Measurements from ENCODE around the gene VRK2. TPM values are rescaled to one million over a fixed set of nuclear protein-coding genes. Genes with fewer than 3 reads are reported as not detected.

Gene VRK2
- total and polyA plus RNA-seq, 2 experiments from 2014 or later: 19.0 to 22.5 TPM

GRCh38 chr2:58046335-58046584, 346 bp upstream of the VRK2 start:
- Mint-ChIP-seq H3K4me1 (peaks cover 25% of the 10 kb centered on the region), H3K36me3 (ENCODE audit: low read depth) (peaks cover 5% of the 10 kb centered on the region), H3K27me3 (ENCODE audit: insufficient read depth, low read depth, poor library complexity) (no peaks in the 10 kb centered on the region), H3K4me3 (peak overlapping the region; percentile 80), H3K27ac (peak overlapping the region; percentile 85), H3K9me3 (no peaks in the 10 kb centered on the region)
- H3K9me2 ChIP-seq (ENCODE audit: insufficient read depth): no peaks in the 10 kb centered on the region
- no peaks in the 10 kb centered on the region for H4K20me1 ChIP-seq (replicated peaks; ENCODE audit: insufficient read depth)
- H3K4me3 ChIP-seq: peak overlapping the region; percentile 52
- H3K27ac ChIP-seq (ENCODE audit: low read depth): peak overlapping the region; percentile 93
- peaks cover 31% of the 10 kb centered on the region for H3K4me1 ChIP-seq (ENCODE audit: insufficient read depth)
- peak overlapping the region; percentile 72 for H3K4me2 ChIP-seq
- H3K27me3 ChIP-seq (ENCODE audit: insufficient read depth): no peaks in the 10 kb centered on the region
- no peaks in the 10 kb centered on the region for H3K36me3 ChIP-seq (ENCODE audit: insufficient read depth)
- no peak for TF ChIP-seq STAT1 (IDR thresholded peaks at IDR 0.05; ENCODE audit: unreplicated experiment)
- TF ChIP-seq ZNF331 (CRISPR knock-in tag; IDR thresholded peaks at IDR 0.05; ENCODE audit: low read depth): no peak
- no peak for TF ChIP-seq JUNB (IDR thresholded peaks at IDR 0.05; ENCODE audit: unreplicated experiment)
- TF ChIP-seq POLR2AphosphoS5 (IDR thresholded peaks at IDR 0.05; ENCODE audit: low read depth): no peak
- no peak for TF ChIP-seq CTCF (conservative IDR thresholded peaks at IDR 0.05; ENCODE audit: low read depth in 2 of 2)
- TF ChIP-seq NANOG (IDR thresholded peaks at IDR 0.05; ENCODE audit: borderline replicate concordance): no peak
- TF ChIP-seq EZH2 (IDR thresholded peaks at IDR 0.05; ENCODE audit: low read depth, unreplicated experiment): no peak
- TF ChIP-seq EZH2phosphoT487 (IDR thresholded peaks at IDR 0.05; ENCODE audit: unreplicated experiment): no peak
- TF ChIP-seq ZNF462 (CRISPR knock-in tag; IDR thresholded peaks at IDR 0.05): no peak
- peaks cover 7% of the 10 kb centered on the region for H3F3A ChIP-seq (replicated peaks; ENCODE audit: low read depth)
- ATAC-seq (no peak), DNase-seq (ENCODE audit: low spot score) (no peak)
- H3K79me2 ChIP-seq (replicated peaks; ENCODE audit: insufficient read depth): peaks cover 16% of the 10 kb centered on the region
- peak overlapping the region; percentile 79 for H2AFZ ChIP-seq

Measured in GM23338 (cell line).